SK-N-SH (cell line): ENCODE data around the gene HOXB5. TPM values are rescaled to one million over a fixed set of nuclear protein-coding genes. Genes with fewer than 3 reads are reported as not detected.

ENCODE experiments used
- CTCF ChIA-PET: fragments of 300-600, 350-600 bp; formaldehyde crosslinking; extraction: SDS; loops from one replicate; lab custom pipeline; 2021; lab: Yijun Ruan, JAX
- POLR2A ChIA-PET: fragments of 350-600 bp; sonication (Branson Sonifier 250); formaldehyde crosslinking; extraction: SDS; loops from one replicate; lab custom pipeline; 2020; ENCODE audit warnings: antibody characterized with exemption, inconsistent platforms; lab: Yijun Ruan, JAX
- DNase-seq: peaks from one replicate; pipeline ENCODE4 v3.0.0; 2012
- H2AFZ ChIP-seq: fragments of 200-600 bp; sonication (generic); 2 replicates; pipeline ENCODE4 v1.8.1; 2016; ENCODE audit warnings: antibody characterized with exemption, mild to moderate bottlenecking, low read depth
- H3F3A ChIP-seq: fragments of 200-600 bp; sonication (generic); replicated peaks from 2 replicates; pipeline ENCODE3; 2016; ENCODE audit warnings: antibody characterized with exemption, mild to moderate bottlenecking; ENCODE audit not compliant: insufficient read depth
- H3K27ac ChIP-seq, 2 experiments: fragments of 200-500 bp in 1 of 2; fragments of 200-600 bp in 1 of 2; sonication (Bioruptor generic) in 1 of 2; sonication (generic), shearing (Covaris generic) in 1 of 2; 2 replicates each; pipeline versions ENCODE4 v1.5.1 to v1.6.1; 2014 to 2016; ENCODE audit warnings: low read depth in 2 of 2, inconsistent platforms in 1 of 2, low read length in 1 of 2, mild to moderate bottlenecking in 1 of 2, mixed read lengths in 1 of 2
- H3K27me3 ChIP-seq: fragments of 200-600 bp; sonication (generic), shearing (Covaris generic); 2 replicates; pipeline ENCODE4 v1.6.1; 2016; ENCODE audit warnings: mixed run types; ENCODE audit not compliant: insufficient read depth
- H3K36me3 ChIP-seq, 2 experiments: fragments of 200-500 bp in 1 of 2; fragments of 200-600 bp in 1 of 2; sonication (Bioruptor generic) in 1 of 2; sonication (generic) in 1 of 2; replicated peaks in 1 of 2; 2 replicates each; pipeline versions ENCODE3 to v1.5.1; 2014 to 2016; ENCODE audit warnings: low read length in 1 of 2, mild to moderate bottlenecking in 1 of 2; ENCODE audit not compliant: insufficient read depth in 2 of 2, control insufficient read depth in 1 of 2
- H3K4me1 ChIP-seq, 2 experiments: fragments of 200-500 bp in 1 of 2; fragments of 200-600 bp in 1 of 2; sonication (Bioruptor generic) in 1 of 2; sonication (generic), shearing (Covaris generic) in 1 of 2; 2 replicates each; pipeline versions ENCODE4 v1.5.1 to v1.6.1; 2014 to 2016; ENCODE audit warnings: low read depth in 1 of 2, low read length in 1 of 2, mixed run types in 1 of 2; ENCODE audit not compliant: insufficient read depth in 2 of 2, control insufficient read depth in 1 of 2
- H3K4me2 ChIP-seq: fragments of 200-600 bp; sonication (generic), shearing (Covaris generic); 2 replicates; pipeline ENCODE4 v1.6.1; 2017; ENCODE audit warnings: mixed run types
- H3K4me3 ChIP-seq, 2 experiments: fragments of 200-500 bp in 1 of 2; fragments of 200-600 bp in 1 of 2; sonication (Bioruptor generic) in 1 of 2; sonication (generic), shearing (Covaris generic) in 1 of 2; 2 replicates each; pipeline versions ENCODE4 v1.5.1 to v1.8.1; 2014 to 2016; ENCODE audit warnings: low read depth in 2 of 2, inconsistent platforms in 1 of 2, low read length in 1 of 2, mild to moderate bottlenecking in 1 of 2, mixed read lengths in 1 of 2, moderate library complexity in 1 of 2
- H3K79me2 ChIP-seq: fragments of 200-600 bp; sonication (generic); 2 replicates; pipeline ENCODE4 v1.8.1; 2017; ENCODE audit warnings: mild to moderate bottlenecking; ENCODE audit not compliant: insufficient read depth
- H3K9ac ChIP-seq: fragments of 200-600 bp; sonication (generic); 2 replicates; pipeline ENCODE4 v1.6.1; 2017; ENCODE audit warnings: mixed run types
- H3K9me2 ChIP-seq: fragments of 200-600 bp; sonication (generic); 2 replicates; pipeline ENCODE4 v1.6.1; 2017; ENCODE audit warnings: mixed run types
- H3K9me3 ChIP-seq: fragments of 200-600 bp; sonication (generic); 2 replicates; pipeline ENCODE4 v1.6.1; 2017; ENCODE audit warnings: mixed run types, mild to moderate bottlenecking, moderate library complexity
- H4K20me1 ChIP-seq: fragments of 200-600 bp; sonication (generic); 2 replicates; pipeline ENCODE4 v1.6.1; 2017; ENCODE audit warnings: mild to moderate bottlenecking, mixed run types; ENCODE audit not compliant: insufficient read depth
- CTCF ChIP-seq: fragments of 200-600 bp; sonication (generic); IDR thresholded peaks from 2 replicates; pipeline ENCODE4 v1.6.1; 2017; ENCODE audit warnings: antibody characterized with exemption, mild to moderate bottlenecking, moderate library complexity
- EZH2phosphoT487 ChIP-seq: fragments of 200-600 bp; sonication (generic); IDR thresholded peaks from 2 replicates; pipeline ENCODE4 v1.6.1; 2017; ENCODE audit warnings: low read depth, mixed run types, mild to moderate bottlenecking, antibody characterized with exemption, moderate library complexity, borderline replicate concordance
- MEF2A ChIP-seq: IDR thresholded peaks from 2 replicates; pipeline ENCODE4 v1.4.0; 2012; ENCODE audit warnings: low read depth, borderline replicate concordance
- RXRA ChIP-seq: IDR thresholded peaks from 2 replicates; pipeline ENCODE4 v1.4.0; 2012; ENCODE audit warnings: low read depth, mild to moderate bottlenecking, borderline replicate concordance
- ZBTB33 ChIP-seq: IDR thresholded peaks from 2 replicates; pipeline ENCODE4 v1.4.0; 2012; ENCODE audit warnings: low read depth, borderline replicate concordance
- WGBS: methylation state at CpG from one replicate; pipeline ENCODE4 v1.1.6; 2017; ENCODE audit warnings: low lambda C conversion rate; 5-methylcytosine and 5-hydroxymethylcytosine counted together
- polyA plus RNA-seq, 3 experiments: library from polyadenylated mRNA; depleted of rRNA; stranded (reverse); fragments of >200 nt; gene quantifications; 2 replicates each; pipeline ENCODE4 v1.2.3, GENCODE V29; 2012

HOXB5 gene
- polyA plus RNA-seq, 1 of the 3 experiments (the other 2 are of a cell fraction): not detected

- TF ChIP-seq EZH2phosphoT487 (peak; percentile 94), RXRA (no peak)
- WGBS: 7% methylated on average over 20 of the region's 20 CpGs
- Histone ChIP-seq H3K4me2 (peak overlapping the region; percentile 75; the same call in 1 of the 2 replicates), H3F3A (peaks cover 10% of the 10 kb centered on the region), H3K9me3 (no peaks in the 10 kb centered on the region), H3K27ac (no peak overlapping the region), H3K4me3 (peak overlapping the region in 1 of 2 experiments; percentile 12; a peak in 2 of 4 replicates), H2AFZ (no peak overlapping the region), H3K79me2 (no peaks in the 10 kb centered on the region), H3K9ac (no peak overlapping the region; the same call in 1 of the 2 replicates), H3K27me3 (peaks cover 98% of the 10 kb centered on the region), H3K4me1 (no peaks in the 10 kb centered on the region), H3K36me3 (no peaks in the 10 kb centered on the region), H3K9me2 (no peaks in the 10 kb centered on the region), H4K20me1 (no peaks in the 10 kb centered on the region)
- ChIA-PET POLR2A (no interaction called here), CTCF (interaction anchor here (0.9 to 1.2 kb wide), 2 partner anchors 11 to 75 kb away, joined by 3 read pairs; no protein-coding TSS in a partner anchor)
- no peak for DNase-seq
Measured at GRCh38 chr17:48543854-48544348, 49.7 kb downstream of the HOXB5 start.

- Histone ChIP-seq H4K20me1 (no peaks in the 10 kb centered on the region), H3F3A (peaks cover 12% of the 10 kb centered on the region), H3K9me3 (no peaks in the 10 kb centered on the region), H3K9ac (no peak overlapping the region), H3K36me3 (no peaks in the 10 kb centered on the region), H2AFZ (no peak overlapping the region; the same call in 1 of the 2 replicates), H3K9me2 (no peaks in the 10 kb centered on the region), H3K27me3 (peaks cover 97% of the 10 kb centered on the region)
- CTCF ChIA-PET: interaction anchor here (0.9 to 1.2 kb wide), 2 partner anchors 11 to 75 kb away, joined by 3 read pairs; no protein-coding TSS in a partner anchor
- DNase-seq: peak; percentile 66
- WGBS: 14% methylated on average over 38 of the region's 72 CpGs
- POLR2A ChIA-PET: no interaction called here
- TF ChIP-seq MEF2A (no peak), CTCF (0 out of 2 replicates have a peak, but pooled peaks have one; percentile 7), ZBTB33 (no peak)
- TF ChIP-seq, all 33 proteins: peak for 1
- H3K4me3 ChIP-seq: peak overlapping the region; percentile 34 to 49; a peak in 2 of 4 replicates
- H3K27ac ChIP-seq: no peak overlapping the region
- H3K4me2 ChIP-seq: peak overlapping the region; percentile 75; the same call in 1 of the 2 replicates
- no peaks in the 10 kb centered on the region for H3K79me2 ChIP-seq
- no peaks in the 10 kb centered on the region for H3K4me1 ChIP-seq
Measured at GRCh38 chr17:48543107-48543853, 50.3 kb downstream of the HOXB5 start.
